Measurements from ENCODE around the gene KRT72.

DNA sequence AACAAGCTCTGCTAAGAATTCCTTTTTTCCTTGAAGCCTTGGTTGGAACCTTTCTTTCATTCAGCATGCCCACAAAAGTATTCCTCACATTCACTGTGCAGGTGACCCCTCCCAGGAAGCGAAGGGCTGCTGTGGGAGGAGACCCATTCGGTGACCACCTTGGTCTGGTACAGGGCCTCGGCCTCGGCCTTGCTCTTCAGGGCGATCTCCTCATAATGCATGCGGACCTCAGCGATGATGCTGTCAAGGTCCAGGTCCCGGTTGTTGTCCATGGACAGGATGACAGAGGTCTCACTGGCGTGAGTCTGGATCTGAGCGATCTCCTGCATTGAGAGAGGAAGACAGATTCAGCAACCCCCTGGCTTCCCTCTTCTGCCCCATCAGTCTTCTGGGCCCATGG, 30.8 kb downstream of the KRT72 start:
- TF ChIP-seq POLR2AphosphoS5 (IDR thresholded peaks at IDR 0.05) (no peak), TAF1 (IDR thresholded peaks at IDR 0.05; ENCODE audit: low read depth) (no peak), EZH2 (IDR thresholded peaks at IDR 0.05; ENCODE audit: borderline replicate concordance, insufficient read depth, low read length, poor library complexity, severe bottlenecking) (no peak)
- TF ChIP-seq, protein P1, sequence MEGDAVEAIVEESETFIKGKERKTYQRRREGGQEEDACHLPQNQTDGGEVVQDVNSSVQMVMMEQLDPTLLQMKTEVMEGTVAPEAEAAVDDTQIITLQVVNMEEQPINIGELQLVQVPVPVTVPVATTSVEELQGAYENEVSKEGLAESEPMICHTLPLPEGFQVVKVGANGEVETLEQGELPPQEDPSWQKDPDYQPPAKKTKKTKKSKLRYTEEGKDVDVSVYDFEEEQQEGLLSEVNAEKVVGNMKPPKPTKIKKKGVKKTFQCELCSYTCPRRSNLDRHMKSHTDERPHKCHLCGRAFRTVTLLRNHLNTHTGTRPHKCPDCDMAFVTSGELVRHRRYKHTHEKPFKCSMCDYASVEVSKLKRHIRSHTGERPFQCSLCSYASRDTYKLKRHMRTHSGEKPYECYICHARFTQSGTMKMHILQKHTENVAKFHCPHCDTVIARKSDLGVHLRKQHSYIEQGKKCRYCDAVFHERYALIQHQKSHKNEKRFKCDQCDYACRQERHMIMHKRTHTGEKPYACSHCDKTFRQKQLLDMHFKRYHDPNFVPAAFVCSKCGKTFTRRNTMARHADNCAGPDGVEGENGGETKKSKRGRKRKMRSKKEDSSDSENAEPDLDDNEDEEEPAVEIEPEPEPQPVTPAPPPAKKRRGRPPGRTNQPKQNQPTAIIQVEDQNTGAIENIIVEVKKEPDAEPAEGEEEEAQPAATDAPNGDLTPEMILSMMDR (IDR thresholded peaks at IDR 0.05; ENCODE audit: poor library complexity, severe bottlenecking) = no peak
